ENCODE measurements around the gene GRIN2C.
A peak's percentile ranks its signal among the peaks of the same experiment; 100 is the strongest.

GRIN2C gene

GRCh38 chr17:74858672-74859458 lies 820 bp downstream of the GRIN2C start:
- Histone ChIP-seq H3K4me1 (ENCODE audit: control insufficient read depth in 2 of 2, insufficient read depth in 1 of 2, low read depth in 1 of 2, low read length in 2 of 2) (peaks cover 2 to 3% of the 10 kb centered on the region in 2 donors), H2BK5ac (ENCODE audit: low read length) (no peak overlapping the region), H3K27ac (replicated peaks; ENCODE audit: low read length) (no peak overlapping the region), H3K36me3 (replicated peaks in 1 of 2; ENCODE audit: control insufficient read depth in 2 of 2, insufficient read depth in 2 of 2, low read length in 2 of 2) (peaks cover 1 to 16% of the 10 kb centered on the region in 2 donors), H3K27me3 (ENCODE audit: control insufficient read depth in 3 of 3, insufficient read depth in 3 of 3, low read depth in 1 of 3, low read length in 3 of 3) (peaks cover 31 to 75% (median 67%) of the 10 kb centered on the region in 3 experiments), H2AK5ac (ENCODE audit: low read depth, low read length) (peak overlapping the region; percentile 30), H3K79me1 (ENCODE audit: low read depth, low read length) (peaks cover 2% of the 10 kb centered on the region), H3K4ac (ENCODE audit: low read length) (no peak overlapping the region), H2AFZ (ENCODE audit: low read length) (no peak overlapping the region), H3K23ac (ENCODE audit: low read depth, low read length, poor library complexity) (no peak overlapping the region), H3K4me3 (ENCODE audit: low read length in 2 of 2) (no peak overlapping the region), H3K4me2 (ENCODE audit: insufficient read depth, low read length, poor library complexity, severe bottlenecking) (no peak overlapping the region), H2BK15ac (ENCODE audit: low read length) (no peak overlapping the region), H4K8ac (ENCODE audit: low read depth, low read length) (no peak overlapping the region), H2BK120ac (ENCODE audit: low read depth, low read length) (no peak overlapping the region), H3K14ac (ENCODE audit: low read length) (no peak overlapping the region), H4K91ac (ENCODE audit: low read depth, low read length, poor library complexity) (no peak overlapping the region), H3K9me3 (replicated peaks in 1 of 2; ENCODE audit: control insufficient read depth in 2 of 2, insufficient read depth in 1 of 2, low read depth in 1 of 2, low read length in 2 of 2) (no peaks in the 10 kb centered on the region), H2BK12ac (ENCODE audit: low read length) (no peak overlapping the region), H3K9ac (ENCODE audit: low read depth, low read length, poor library complexity) (no peak overlapping the region), H3K18ac (ENCODE audit: low read length) (no peak overlapping the region)
- no peak for DNase-seq (ENCODE audit: low spot score)
- WGBS, 2 donors (ENCODE audit: extremely low coverage in 2 of 2, insufficient read length in 2 of 2, insufficient replicate concordance in 1 of 2): no CpG with 5 or more reads among the region's 12 CpGs

GRCh38 chr17:74857191-74857590 lies 2.5 kb downstream of the GRIN2C start:
- H3K4me2 ChIP-seq (ENCODE audit: insufficient read depth, low read length, poor library complexity, severe bottlenecking): no peak overlapping the region
- no peak overlapping the region for H2BK12ac ChIP-seq (ENCODE audit: low read length)
- H3K23ac ChIP-seq (ENCODE audit: low read depth, low read length, poor library complexity): no peak overlapping the region
- H3K79me1 ChIP-seq (ENCODE audit: low read depth, low read length): peaks cover 3% of the 10 kb centered on the region
- no peak overlapping the region for H3K14ac ChIP-seq (ENCODE audit: low read length)
- H3K27ac ChIP-seq (replicated peaks; ENCODE audit: low read length): no peak overlapping the region
- peaks cover 31 to 92% (median 82%) of the 10 kb centered on the region in 3 experiments for H3K27me3 ChIP-seq (ENCODE audit: control insufficient read depth in 3 of 3, insufficient read depth in 3 of 3, low read depth in 1 of 3, low read length in 3 of 3)
- H3K4ac ChIP-seq (ENCODE audit: low read length): no peak overlapping the region
- WGBS, 2 donors (ENCODE audit: extremely low coverage in 2 of 2, insufficient read length in 2 of 2, insufficient replicate concordance in 1 of 2): 100% methylated on average over 1 of the region's 4 CpGs; no CpG with 5 or more reads in 1 of the 2 donors
- no peak overlapping the region for H2AFZ ChIP-seq (ENCODE audit: low read length)
- no peak overlapping the region for H3K18ac ChIP-seq (ENCODE audit: low read length)
- no peak for DNase-seq (ENCODE audit: low spot score)
- peaks cover 0 to under 1% of the 10 kb centered on the region in 2 donors for H3K9me3 ChIP-seq (replicated peaks in 1 of 2; ENCODE audit: control insufficient read depth in 2 of 2, insufficient read depth in 1 of 2, low read depth in 1 of 2, low read length in 2 of 2)
- H3K4me1 ChIP-seq (ENCODE audit: control insufficient read depth in 2 of 2, insufficient read depth in 1 of 2, low read depth in 1 of 2, low read length in 2 of 2): peaks cover 6 to 8% of the 10 kb centered on the region in 2 donors
- no peak overlapping the region for H2BK15ac ChIP-seq (ENCODE audit: low read length)
- H3K4me3 ChIP-seq (ENCODE audit: low read length in 2 of 2): no peak overlapping the region
- no peak overlapping the region for H2AK5ac ChIP-seq (ENCODE audit: low read depth, low read length)
- no peak overlapping the region for H4K8ac ChIP-seq (ENCODE audit: low read depth, low read length)
- H2BK5ac ChIP-seq (ENCODE audit: low read length): no peak overlapping the region
- H3K9ac ChIP-seq (ENCODE audit: low read depth, low read length, poor library complexity): no peak overlapping the region
- H2BK120ac ChIP-seq (ENCODE audit: low read depth, low read length): no peak overlapping the region
- no peaks in the 10 kb centered on the region for H3K36me3 ChIP-seq (replicated peaks in 1 of 2; ENCODE audit: control insufficient read depth in 2 of 2, insufficient read depth in 2 of 2, low read length in 2 of 2)
- no peak overlapping the region for H4K91ac ChIP-seq (ENCODE audit: low read depth, low read length, poor library complexity)

GRCh38 chr17:74856112-74856511 lies 3.6 kb downstream of the GRIN2C start:
- Histone ChIP-seq H2BK120ac (ENCODE audit: low read depth, low read length) (no peak overlapping the region), H3K4me2 (ENCODE audit: insufficient read depth, low read length, poor library complexity, severe bottlenecking) (no peak overlapping the region), H2AFZ (ENCODE audit: low read length) (no peak overlapping the region), H2BK12ac (ENCODE audit: low read length) (no peak overlapping the region), H3K79me1 (ENCODE audit: low read depth, low read length) (peaks cover 3% of the 10 kb centered on the region), H2AK5ac (ENCODE audit: low read depth, low read length) (peak overlapping the region; percentile 81), H3K4ac (ENCODE audit: low read length) (no peak overlapping the region), H3K9me3 (replicated peaks in 1 of 2; ENCODE audit: control insufficient read depth in 2 of 2, insufficient read depth in 1 of 2, low read depth in 1 of 2, low read length in 2 of 2) (peaks cover 0 to 2% of the 10 kb centered on the region in 2 donors), H4K8ac (ENCODE audit: low read depth, low read length) (no peak overlapping the region), H3K23ac (ENCODE audit: low read depth, low read length, poor library complexity) (no peak overlapping the region), H3K4me1 (ENCODE audit: control insufficient read depth in 2 of 2, insufficient read depth in 1 of 2, low read depth in 1 of 2, low read length in 2 of 2) (peaks cover 4 to 6% of the 10 kb centered on the region in 2 donors), H3K9ac (ENCODE audit: low read depth, low read length, poor library complexity) (no peak overlapping the region), H3K27me3 (ENCODE audit: control insufficient read depth in 3 of 3, insufficient read depth in 3 of 3, low read depth in 1 of 3, low read length in 3 of 3) (peaks cover 25 to 95% (median 83%) of the 10 kb centered on the region in 3 experiments), H3K4me3 (ENCODE audit: low read length in 2 of 2) (no peak overlapping the region), H4K91ac (ENCODE audit: low read depth, low read length, poor library complexity) (no peak overlapping the region), H2BK5ac (ENCODE audit: low read length) (no peak overlapping the region), H3K36me3 (replicated peaks in 1 of 2; ENCODE audit: control insufficient read depth in 2 of 2, insufficient read depth in 2 of 2, low read length in 2 of 2) (no peaks in the 10 kb centered on the region), H3K18ac (ENCODE audit: low read length) (no peak overlapping the region), H3K27ac (replicated peaks; ENCODE audit: low read length) (no peak overlapping the region), H3K14ac (ENCODE audit: low read length) (no peak overlapping the region), H2BK15ac (ENCODE audit: low read length) (no peak overlapping the region)
- DNase-seq (ENCODE audit: low spot score): no peak
- no CpG with 5 or more reads among the region's 7 CpGs for WGBS, 2 donors (ENCODE audit: extremely low coverage in 2 of 2, insufficient read length in 2 of 2, insufficient replicate concordance in 1 of 2)

- Histone ChIP-seq H3K23ac (ENCODE audit: low read depth, low read length, poor library complexity) (no peak overlapping the region), H3K18ac (ENCODE audit: low read length) (no peak overlapping the region), H2AK5ac (ENCODE audit: low read depth, low read length) (peak overlapping the region; percentile 81), H3K9me3 (replicated peaks in 1 of 2; ENCODE audit: control insufficient read depth in 2 of 2, insufficient read depth in 1 of 2, low read depth in 1 of 2, low read length in 2 of 2) (peaks cover 0 to 2% of the 10 kb centered on the region in 2 donors), H3K4me1 (ENCODE audit: control insufficient read depth in 2 of 2, insufficient read depth in 1 of 2, low read depth in 1 of 2, low read length in 2 of 2) (peaks cover 4 to 6% of the 10 kb centered on the region in 2 donors), H3K4me3 (ENCODE audit: low read length in 2 of 2) (no peak overlapping the region), H3K36me3 (replicated peaks in 1 of 2; ENCODE audit: control insufficient read depth in 2 of 2, insufficient read depth in 2 of 2, low read length in 2 of 2) (no peaks in the 10 kb centered on the region), H3K9ac (ENCODE audit: low read depth, low read length, poor library complexity) (no peak overlapping the region), H3K27ac (replicated peaks; ENCODE audit: low read length) (no peak overlapping the region), H4K8ac (ENCODE audit: low read depth, low read length) (no peak overlapping the region), H3K27me3 (ENCODE audit: control insufficient read depth in 3 of 3, insufficient read depth in 3 of 3, low read depth in 1 of 3, low read length in 3 of 3) (peaks cover 17 to 95% (median 82%) of the 10 kb centered on the region in 3 experiments), H2BK15ac (ENCODE audit: low read length) (no peak overlapping the region), H3K4me2 (ENCODE audit: insufficient read depth, low read length, poor library complexity, severe bottlenecking) (no peak overlapping the region), H3K14ac (ENCODE audit: low read length) (no peak overlapping the region), H2BK5ac (ENCODE audit: low read length) (no peak overlapping the region), H2BK120ac (ENCODE audit: low read depth, low read length) (no peak overlapping the region), H4K91ac (ENCODE audit: low read depth, low read length, poor library complexity) (no peak overlapping the region), H3K79me1 (ENCODE audit: low read depth, low read length) (peaks cover 3% of the 10 kb centered on the region), H2BK12ac (ENCODE audit: low read length) (no peak overlapping the region), H3K4ac (ENCODE audit: low read length) (no peak overlapping the region), H2AFZ (ENCODE audit: low read length) (no peak overlapping the region)
- DNase-seq (ENCODE audit: low spot score): no peak
- no CpG with 5 or more reads among the region's 4 CpGs for WGBS, 2 donors (ENCODE audit: extremely low coverage in 2 of 2, insufficient read length in 2 of 2, insufficient replicate concordance in 1 of 2)
These were observed 4.4 kb downstream of the GRIN2C start for GRCh38 chr17:74855323-74855722.

Data from neuronal stem cell (in vitro differentiated cells).